PC-3 (cell line): ENCODE data around the gene SLC35E3.

ENCODE experiments used
- EZH2 ChIP-seq: fragments of 300-600 bp; sonication (generic); IDR thresholded peaks from one replicate; pipeline ENCODE4 v1.6.1; 2017; ENCODE audit warnings: antibody characterized with exemption, mild to moderate bottlenecking, low read length; ENCODE audit not compliant: unreplicated experiment
- EZH2phosphoT487 ChIP-seq: fragments of 300-600 bp; sonication (generic); IDR thresholded peaks from 2 replicates; pipeline ENCODE4 v1.6.1; 2018; ENCODE audit warnings: mild to moderate bottlenecking, antibody characterized with exemption, low read length, borderline replicate concordance

GRCh38 chr12:68824131-68824530 lies 78.2 kb downstream of the SLC35E3 start:
- no peak for TF ChIP-seq EZH2phosphoT487
- no peak for TF ChIP-seq EZH2
